ENCODE measurements around the gene ESR2. TPM values are rescaled to one million over a fixed set of nuclear protein-coding genes. Genes with fewer than 3 reads are reported as not detected.

The ESR2 gene
- total and polyA plus RNA-seq, 9 donors, result 5.1 to 26.2 (median 13.5) TPM

- Histone ChIP-seq H3K4me3 (no peak overlapping the region), H3K27me3 (no peaks in the 10 kb centered on the region), H3K36me3 (no peaks in the 10 kb centered on the region), H3K4me1 (ENCODE audit: insufficient read depth) (peaks cover 13% of the 10 kb centered on the region), H3K27ac (no peak overlapping the region), H3K9me3 (no peaks in the 10 kb centered on the region)
- TF ChIP-seq POLR2A (IDR thresholded peaks at IDR 0.05), result no peak
- 64 to 83% (median 67%) methylated on average over 3 of the region's 3 CpGs for WGBS, 3 donors
- intact Hi-C loops (cut with DNase I), result no loop called here
- no peak for DNase-seq
Observed at GRCh38 chr14:64247195-64247594, 47.0 kb downstream of the ESR2 start.

GRCh38 chr14:64246688-64247087 lies 47.5 kb downstream of the ESR2 start:
- Histone ChIP-seq H3K9me3 (no peaks in the 10 kb centered on the region), H3K36me3 (no peaks in the 10 kb centered on the region), H3K27me3 (no peaks in the 10 kb centered on the region), H3K4me1 (ENCODE audit: insufficient read depth) (peaks cover 13% of the 10 kb centered on the region), H3K4me3 (no peak overlapping the region), H3K27ac (no peak overlapping the region)
- no peak for DNase-seq
- intact Hi-C loops (cut with DNase I), result no loop called here
- TF ChIP-seq EP300 (IDR thresholded peaks at IDR 0.05) (no peak), CTCF (IDR thresholded peaks at IDR 0.05) (no peak), POLR2A (IDR thresholded peaks at IDR 0.05) (no peak)

GRCh38 chr14:64245491-64245890 lies 48.7 kb downstream of the ESR2 start:
- Histone ChIP-seq H3K4me1 (ENCODE audit: insufficient read depth) (peaks cover 13% of the 10 kb centered on the region), H3K9me3 (no peaks in the 10 kb centered on the region), H3K27me3 (no peaks in the 10 kb centered on the region), H3K27ac (no peak overlapping the region), H3K36me3 (no peaks in the 10 kb centered on the region), H3K4me3 (no peak overlapping the region)
- WGBS, 3 donors, result 84 to 93% (median 87%) methylated on average over 4 of the region's 4 CpGs
- intact Hi-C loops (cut with DNase I), result no loop called here
- DNase-seq, result no peak
- TF ChIP-seq POLR2A (IDR thresholded peaks at IDR 0.05), result no peak

GRCh38 chr14:64244279-64244678 lies 49.9 kb downstream of the ESR2 start:
- H3K27ac ChIP-seq, result no peak overlapping the region

GRCh38 chr14:64238631-64239030 lies 55.5 kb downstream of the ESR2 start:
- Histone ChIP-seq H3K4me3 (no peak overlapping the region), H3K4me1 (ENCODE audit: insufficient read depth) (peaks cover 5% of the 10 kb centered on the region), H3K36me3 (no peaks in the 10 kb centered on the region), H3K27me3 (no peaks in the 10 kb centered on the region), H3K27ac (no peak overlapping the region), H3K9me3 (no peaks in the 10 kb centered on the region)
- no peak for DNase-seq
- WGBS, 3 donors, result 5 to 27% (median 13%) methylated on average over 2 of the region's 2 CpGs
- TF ChIP-seq POLR2A (IDR thresholded peaks at IDR 0.05) (no peak), EP300 (IDR thresholded peaks at IDR 0.05) (no peak), CTCF (IDR thresholded peaks at IDR 0.05) (no peak)
- intact Hi-C loops (cut with DNase I), result no loop called here

More at GRCh38 chr14:64244279-64244678, 49.9 kb downstream of the ESR2 start:
- 26 to 40% (median 27%) methylated on average over 4 of the region's 4 CpGs for WGBS, 3 donors
- TF ChIP-seq POLR2A (IDR thresholded peaks at IDR 0.05) (no peak), CTCF (IDR thresholded peaks at IDR 0.05) (no peak), EP300 (IDR thresholded peaks at IDR 0.05) (no peak)
- Histone ChIP-seq H3K36me3 (no peaks in the 10 kb centered on the region), H3K27me3 (no peaks in the 10 kb centered on the region), H3K9me3 (no peaks in the 10 kb centered on the region), H3K4me1 (ENCODE audit: insufficient read depth) (peaks cover 13% of the 10 kb centered on the region), H3K4me3 (no peak overlapping the region)
- peak; percentile 52 to 79 (median 66) for DNase-seq
- intact Hi-C loops (cut with DNase I), result no loop called here

GRCh38 chr14:64238049-64238448 lies 56.1 kb downstream of the ESR2 start:
- H3K9me3 ChIP-seq, result no peaks in the 10 kb centered on the region
- DNase-seq, result no peak
- no peak for TF ChIP-seq EP300 (IDR thresholded peaks at IDR 0.05)
- TF ChIP-seq CTCF (IDR thresholded peaks at IDR 0.05), result no peak
- TF ChIP-seq POLR2A (IDR thresholded peaks at IDR 0.05), result no peak
- H3K4me1 ChIP-seq (ENCODE audit: insufficient read depth), result peaks cover 5% of the 10 kb centered on the region
- 93 to 94% (median 94%) methylated on average over 6 of the region's 6 CpGs for WGBS, 3 donors
- intact Hi-C loops (cut with DNase I), result no loop called here
- H3K36me3 ChIP-seq, result no peaks in the 10 kb centered on the region
- H3K27me3 ChIP-seq, result no peaks in the 10 kb centered on the region
- H3K27ac ChIP-seq, result no peak overlapping the region
- no peak overlapping the region for H3K4me3 ChIP-seq
